ENCODE data around the gene DCXR. TPM values are rescaled to one million over a fixed set of nuclear protein-coding genes. Genes with fewer than 3 reads are reported as not detected.

DCXR gene
- total RNA-seq, 1 experiment from 2014 or later: 87.8 TPM

GRCh38 chr17:82060001-82060380 is 22.5 kb upstream of the DCXR start:
- CTCF ChIA-PET: no interaction called here
- no peak for DNase-seq
- Mint-ChIP-seq H3K9me3 (ENCODE audit: low read depth, unreplicated experiment) (no peaks in the 10 kb centered on the region), H3K4me1 (ENCODE audit: low read depth, unreplicated experiment) (no peaks in the 10 kb centered on the region), H3K27ac (ENCODE audit: unreplicated experiment) (peak overlapping the region; percentile 78), H3K27me3 (ENCODE audit: unreplicated experiment) (no peaks in the 10 kb centered on the region), H3K36me3 (ENCODE audit: insufficient read depth, unreplicated experiment) (peaks cover 68% of the 10 kb centered on the region), H3K4me3 (ENCODE audit: low read depth, unreplicated experiment) (no peak overlapping the region)
- intact Hi-C loops (cut with micrococcal nuclease; ENCODE audit: unreplicated experiment): no loop called here
- no TSS peak for BruUV-seq (replicated peaks)
- no peak for TF ChIP-seq CTCF (IDR thresholded peaks at IDR 0.05; ENCODE audit: unreplicated experiment)

- H3K27ac Mint-ChIP-seq (ENCODE audit: unreplicated experiment): no peak overlapping the region
- no peak for TF ChIP-seq CTCF (IDR thresholded peaks at IDR 0.05; ENCODE audit: unreplicated experiment)
- CTCF ChIA-PET: interaction anchor here (0.6 kb wide), 1 partner anchor 15 kb away, joined by 3 read pairs; no protein-coding TSS in a partner anchor
Measured at GRCh38 chr17:82059272-82060000, 21.9 kb upstream of the DCXR start.

GRCh38 chr17:82058855-82059249 is 21.4 kb upstream of the DCXR start:
- Mint-ChIP-seq H3K4me3 (ENCODE audit: low read depth, unreplicated experiment) (no peak overlapping the region), H3K9me3 (ENCODE audit: low read depth, unreplicated experiment) (no peaks in the 10 kb centered on the region), H3K27ac (ENCODE audit: unreplicated experiment) (no peak overlapping the region), H3K36me3 (ENCODE audit: insufficient read depth, unreplicated experiment) (peaks cover 68% of the 10 kb centered on the region), H3K27me3 (ENCODE audit: unreplicated experiment) (no peaks in the 10 kb centered on the region), H3K4me1 (ENCODE audit: low read depth, unreplicated experiment) (no peaks in the 10 kb centered on the region)
- no peak for TF ChIP-seq CTCF (IDR thresholded peaks at IDR 0.05; ENCODE audit: unreplicated experiment)
- intact Hi-C loops (cut with micrococcal nuclease; ENCODE audit: unreplicated experiment): no loop called here
- DNase-seq: no peak
- no TSS peak for BruUV-seq (replicated peaks)
- CTCF ChIA-PET: interaction anchor here (0.6 kb wide), 1 partner anchor 16 kb away, joined by 3 read pairs; no protein-coding TSS in a partner anchor

More at GRCh38 chr17:82059272-82060000, 21.9 kb upstream of the DCXR start:
- Mint-ChIP-seq H3K9me3 (ENCODE audit: low read depth, unreplicated experiment) (no peaks in the 10 kb centered on the region), H3K27me3 (ENCODE audit: unreplicated experiment) (no peaks in the 10 kb centered on the region), H3K4me3 (ENCODE audit: low read depth, unreplicated experiment) (no peak overlapping the region), H3K36me3 (ENCODE audit: insufficient read depth, unreplicated experiment) (peaks cover 68% of the 10 kb centered on the region), H3K4me1 (ENCODE audit: low read depth, unreplicated experiment) (no peaks in the 10 kb centered on the region)
- BruUV-seq (replicated peaks): no TSS peak
- no peak for DNase-seq
- intact Hi-C loops (cut with micrococcal nuclease; ENCODE audit: unreplicated experiment): no loop called here

GRCh38 chr17:82058230-82058854 is 20.8 kb upstream of the DCXR start:
- peaks cover 72% of the 10 kb centered on the region for H3K36me3 Mint-ChIP-seq (ENCODE audit: insufficient read depth, unreplicated experiment)
- intact Hi-C loops (cut with micrococcal nuclease; ENCODE audit: unreplicated experiment): no loop called here
- H3K9me3 Mint-ChIP-seq (ENCODE audit: low read depth, unreplicated experiment): no peaks in the 10 kb centered on the region
- BruUV-seq (replicated peaks): no TSS peak
- no peak for TF ChIP-seq CTCF (IDR thresholded peaks at IDR 0.05; ENCODE audit: unreplicated experiment)
- no peak overlapping the region for H3K27ac Mint-ChIP-seq (ENCODE audit: unreplicated experiment)
- H3K4me3 Mint-ChIP-seq (ENCODE audit: low read depth, unreplicated experiment): no peak overlapping the region
- H3K4me1 Mint-ChIP-seq (ENCODE audit: low read depth, unreplicated experiment): no peaks in the 10 kb centered on the region
- DNase-seq: no peak
- no peaks in the 10 kb centered on the region for H3K27me3 Mint-ChIP-seq (ENCODE audit: unreplicated experiment)
- CTCF ChIA-PET: no interaction called here
